OCI-LY3 (cell line): ENCODE data around the gene HBS1L.

Experiments
- H2AFZ ChIP-seq: fragments of 200-600, 300-600 bp; shearing (Covaris generic); 2 replicates; pipeline ENCODE4 v1.6.0; 2014; ENCODE audit warnings: antibody characterized with exemption, low read depth, low read length
- H3K27ac ChIP-seq: fragments of 200-600, 300-600 bp; sonication (generic); 2 replicates; pipeline ENCODE4 v1.5.1; 2014; ENCODE audit warnings: mild to moderate bottlenecking, low read length, moderate library complexity, mixed read lengths
- H3K27me3 ChIP-seq: fragments of 200-600, 300-600 bp; sonication (generic); 2 replicates; pipeline ENCODE4 v1.6.1; 2014; ENCODE audit warnings: low read depth, low read length, mixed read lengths
- H3K36me3 ChIP-seq: fragments of 200-600, 300-600 bp; sonication (generic); replicated peaks from 2 replicates; pipeline ENCODE3; 2014; ENCODE audit warnings: low read depth, low read length, mixed read lengths
- H3K4me1 ChIP-seq: fragments of 300-600, 200-600 bp; sonication (generic); 2 replicates; pipeline ENCODE4 v1.6.1; 2014; ENCODE audit warnings: low read length, mixed read lengths
- H3K4me2 ChIP-seq: fragments of 200-600, 300-600 bp; sonication (generic); 2 replicates; pipeline ENCODE4 v1.6.1; 2014; ENCODE audit warnings: low read length, mixed read lengths
- H3K4me3 ChIP-seq: fragments of 300-600, 200-600 bp; sonication (generic); 2 replicates; pipeline ENCODE4 v1.5.1; 2014; ENCODE audit warnings: antibody characterized with exemption, mild to moderate bottlenecking, low read length, moderate library complexity
- H3K79me2 ChIP-seq: fragments of 300-600, 200-600 bp; shearing (Covaris generic); 2 replicates; pipeline ENCODE4 v1.6.1; 2014; ENCODE audit warnings: mild to moderate bottlenecking, low read length, mixed read lengths
- H3K9ac ChIP-seq: fragments of 300-600, 200-600 bp; shearing (Covaris generic); 2 replicates; pipeline ENCODE4 v1.6.0; 2014; ENCODE audit warnings: mild to moderate bottlenecking, low read length, moderate library complexity
- H3K9me3 ChIP-seq: fragments of 200-600, 300-600 bp; shearing (Covaris generic); 2 replicates; pipeline ENCODE4 v1.6.1; 2014; ENCODE audit warnings: low read length, mixed read lengths; ENCODE audit not compliant: insufficient read depth
- H4K20me1 ChIP-seq: fragments of 200-600, 300-600 bp; sonication (generic); 2 replicates; pipeline ENCODE4 v1.6.1; 2016; ENCODE audit warnings: low read length, mixed read lengths; ENCODE audit not compliant: insufficient read depth
- CTCF ChIP-seq: fragments of 200-600, 300-600 bp; sonication (generic); IDR thresholded peaks from 2 replicates; pipeline ENCODE4 v1.5.1; 2014; ENCODE audit warnings: antibody characterized with exemption, low read length, low read depth
- EZH2phosphoT487 ChIP-seq: fragments of 200-600 bp; shearing (Covaris generic); IDR thresholded peaks from 2 replicates; pipeline ENCODE4 v1.6.1; 2018; ENCODE audit warnings: antibody characterized with exemption, mixed run types, low read depth

HBS1L gene

DNA sequence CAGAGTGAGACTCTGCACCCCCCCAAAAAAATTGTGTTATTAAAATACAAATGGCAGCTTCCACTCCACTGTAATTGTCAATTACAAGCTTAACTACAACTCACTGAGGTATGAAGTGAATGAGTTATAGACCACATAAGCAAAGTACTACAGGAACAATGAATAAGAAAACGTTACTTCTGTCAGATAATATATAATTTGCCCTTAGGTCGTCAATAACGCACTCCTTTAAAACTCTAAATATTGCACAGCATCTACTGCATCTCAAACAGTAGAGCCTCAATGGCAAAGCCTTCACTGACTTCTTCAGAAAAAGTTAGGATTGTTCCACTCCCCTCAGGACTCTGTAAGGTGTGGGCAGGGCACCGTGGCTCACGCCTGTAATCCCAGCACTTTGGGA is 2.0 kb upstream of the HBS1L start:
- no peaks in the 10 kb centered on the region for H3K9me3 ChIP-seq
- H3K79me2 ChIP-seq: peaks cover 30% of the 10 kb centered on the region
- H4K20me1 ChIP-seq: peaks cover 14% of the 10 kb centered on the region
- no peak overlapping the region for H2AFZ ChIP-seq
- H3K36me3 ChIP-seq: no peaks in the 10 kb centered on the region
- H3K4me2 ChIP-seq: no peak overlapping the region
- TF ChIP-seq EZH2phosphoT487 (no peak), CTCF (no peak)
- peaks cover 16% of the 10 kb centered on the region for H3K4me1 ChIP-seq
- H3K27ac ChIP-seq: no peak overlapping the region
- H3K9ac ChIP-seq: no peak overlapping the region
- no peaks in the 10 kb centered on the region for H3K27me3 ChIP-seq
- no peak overlapping the region for H3K4me3 ChIP-seq

DNA sequence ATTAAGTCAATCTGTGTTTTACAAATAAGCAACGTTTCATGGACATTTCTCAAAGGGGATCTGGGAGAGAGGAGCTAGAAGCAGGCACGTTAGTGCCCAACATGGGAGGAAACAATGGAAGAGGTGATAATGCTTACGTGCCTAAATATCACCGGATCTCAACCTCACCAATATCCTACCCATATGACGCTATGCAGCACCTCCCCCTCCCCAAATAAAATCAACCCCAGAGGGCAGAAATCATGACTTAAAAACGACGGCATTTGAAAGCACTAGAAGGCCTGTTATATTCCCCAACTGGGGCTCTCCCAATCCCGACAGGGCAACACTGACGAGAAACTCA is 425 bp downstream of the HBS1L start:
- H3K9ac ChIP-seq: peak overlapping the region; percentile 92

DNA sequence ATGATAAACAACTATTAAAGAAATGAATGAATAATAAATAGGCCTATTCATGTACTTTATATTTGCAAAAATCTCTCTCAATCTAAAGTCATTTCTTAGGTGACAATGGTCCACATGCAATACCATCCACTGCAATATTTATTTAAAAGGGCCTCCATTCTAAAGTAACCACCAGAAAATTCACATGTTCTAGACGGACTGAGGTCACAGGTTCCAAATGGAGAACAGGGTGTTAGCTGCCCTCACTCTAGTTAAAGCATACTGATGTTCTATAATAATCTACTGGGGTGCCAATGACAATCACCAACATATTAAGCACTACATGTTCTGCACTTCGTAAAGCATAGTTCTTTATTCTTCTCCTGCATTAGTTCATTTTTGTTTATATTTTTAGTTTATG is 1.2 kb downstream of the HBS1L start:
- Histone ChIP-seq H3K4me1 (peaks cover 16% of the 10 kb centered on the region), H2AFZ (no peak overlapping the region), H3K9me3 (no peaks in the 10 kb centered on the region), H4K20me1 (peaks cover 16% of the 10 kb centered on the region), H3K79me2 (peaks cover 57% of the 10 kb centered on the region), H3K9ac (peak overlapping the region; percentile 92), H3K27ac (no peak overlapping the region), H3K27me3 (no peaks in the 10 kb centered on the region), H3K4me3 (peak overlapping the region; percentile 97), H3K4me2 (peak overlapping the region; percentile 82), H3K36me3 (peaks cover 5% of the 10 kb centered on the region)
- TF ChIP-seq CTCF (no peak), EZH2phosphoT487 (no peak)

More for the DNA sequence above, 425 bp downstream of the HBS1L start:
- peaks cover 5% of the 10 kb centered on the region for H3K36me3 ChIP-seq
- H4K20me1 ChIP-seq: peaks cover 14% of the 10 kb centered on the region
- peak overlapping the region; percentile 64 for H3K27ac ChIP-seq
- H3K4me2 ChIP-seq: peak overlapping the region; percentile 82
- peak overlapping the region; percentile 97 for H3K4me3 ChIP-seq
- peaks cover 50% of the 10 kb centered on the region for H3K79me2 ChIP-seq
- 0 out of 2 replicates have a peak overlapping the region, but pooled peaks have one; percentile 45 for H2AFZ ChIP-seq
- H3K4me1 ChIP-seq: peaks cover 16% of the 10 kb centered on the region
- TF ChIP-seq CTCF (no peak), EZH2phosphoT487 (no peak)
- no peaks in the 10 kb centered on the region for H3K27me3 ChIP-seq
- no peaks in the 10 kb centered on the region for H3K9me3 ChIP-seq

DNA sequence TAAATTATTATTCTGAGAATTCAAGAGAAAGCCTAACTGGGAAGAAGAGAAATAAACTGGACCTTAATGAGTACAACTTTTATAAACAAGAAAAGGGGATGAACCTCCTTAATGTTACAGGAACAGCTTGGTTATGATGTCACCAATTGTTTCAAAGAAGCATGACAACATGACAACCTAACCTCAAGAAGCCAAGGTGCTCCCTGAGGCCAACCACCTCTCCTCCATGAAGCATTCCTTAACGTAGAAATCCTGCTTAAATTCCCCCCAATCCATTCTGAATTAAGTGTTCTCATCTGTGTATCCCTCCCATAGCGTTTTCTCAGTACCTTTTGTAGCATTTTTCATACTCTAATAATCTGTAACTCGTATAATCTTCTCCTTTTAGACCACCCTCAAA is 1.7 kb downstream of the HBS1L start:
- H3K27ac ChIP-seq: no peak overlapping the region
- no peaks in the 10 kb centered on the region for H3K9me3 ChIP-seq
- TF ChIP-seq CTCF (no peak), EZH2phosphoT487 (no peak)
- peaks cover 20% of the 10 kb centered on the region for H4K20me1 ChIP-seq
- H3K27me3 ChIP-seq: no peaks in the 10 kb centered on the region
- H3K4me2 ChIP-seq: peak overlapping the region; percentile 82
- H2AFZ ChIP-seq: no peak overlapping the region
- H3K79me2 ChIP-seq: peaks cover 62% of the 10 kb centered on the region
- peak overlapping the region; percentile 97 for H3K4me3 ChIP-seq
- H3K9ac ChIP-seq: no peak overlapping the region
- peaks cover 6% of the 10 kb centered on the region for H3K36me3 ChIP-seq
- peaks cover 16% of the 10 kb centered on the region for H3K4me1 ChIP-seq
